CD14-positive monocyte (primary cell): ENCODE results near the gene TBC1D22A. TPM values are rescaled to one million over a fixed set of nuclear protein-coding genes. Genes with fewer than 3 reads are reported as not detected.

Experiments used
- DNase-seq, 3 donors: peaks; one replicate each; pipeline ENCODE4 v3.0.0-alpha.2; 2011 to 2022
- H2AFZ ChIP-seq: 2 replicates; pipeline ENCODE4 v1.6.0; 2012; ENCODE audit warnings: mild to moderate bottlenecking, low read depth, low read length, inconsistent platforms; ENCODE audit not compliant: insufficient read depth, poor library complexity, severe bottlenecking
- H3K27ac ChIP-seq, 2 donors: 1 replicate in 1 of 2; 2 replicates in 1 of 2; pipeline ENCODE4 v1.5.1; 2012 to 2013; ENCODE audit warnings: low read length in 2 of 2, control low read depth in 1 of 2, inconsistent platforms in 1 of 2, low read depth in 1 of 2, mild to moderate bottlenecking in 1 of 2
- H3K27me3 ChIP-seq, 2 donors: one replicate each; pipeline versions ENCODE4 v1.6.0 to v1.6.1; 2011 to 2013; ENCODE audit warnings: low read length in 2 of 2; ENCODE audit not compliant: control insufficient read depth in 2 of 2, insufficient read depth in 2 of 2
- H3K36me3 ChIP-seq, 2 donors: replicated peaks in 1 of 2; 1 replicate in 1 of 2; 2 replicates in 1 of 2; pipeline versions ENCODE4 v1.5.1 to v1.6.1; 2012 to 2013; ENCODE audit warnings: low read length in 2 of 2, control low read depth in 1 of 2, inconsistent platforms in 1 of 2, mild to moderate bottlenecking in 1 of 2; ENCODE audit not compliant: insufficient read depth in 2 of 2, control insufficient read depth in 1 of 2
- H3K4me1 ChIP-seq, 2 donors: 1 replicate in 1 of 2; 2 replicates in 1 of 2; pipeline versions ENCODE4 v1.5.1 to v1.6.1; 2012 to 2013; ENCODE audit warnings: low read length in 2 of 2, control low read depth in 1 of 2, inconsistent platforms in 1 of 2, mild to moderate bottlenecking in 1 of 2, moderate library complexity in 1 of 2; ENCODE audit not compliant: insufficient read depth in 2 of 2, control insufficient read depth in 1 of 2
- H3K4me2 ChIP-seq: replicated peaks from 2 replicates; pipeline ENCODE3; 2012; ENCODE audit warnings: low read length, moderate library complexity, mild to moderate bottlenecking; ENCODE audit not compliant: poor library complexity, severe bottlenecking; ENCODE audit errors: extremely low read depth
- H3K4me3 ChIP-seq, 3 experiments: fragments of 200-600 bp in 1 of 3; sonication (generic) in 1 of 3; replicated peaks in 1 of 3; 1 replicate in 2 of 3; 2 replicates in 1 of 3; pipeline ENCODE4 v1.5.1; 2011 to 2013; ENCODE audit warnings: low read length in 3 of 3, mild to moderate bottlenecking in 3 of 3, control low read depth in 2 of 3, low read depth in 2 of 3, inconsistent platforms in 1 of 3, moderate library complexity in 1 of 3
- H3K79me2 ChIP-seq: 2 replicates; pipeline ENCODE4 v1.6.0; 2012; ENCODE audit warnings: mild to moderate bottlenecking, control low read depth, inconsistent platforms, low read length, moderate library complexity; ENCODE audit not compliant: insufficient read depth
- H3K9ac ChIP-seq: 2 replicates; pipeline ENCODE4 v1.6.0; 2017; ENCODE audit warnings: low read length, mild to moderate bottlenecking; ENCODE audit not compliant: insufficient read depth, poor library complexity, severe bottlenecking
- H3K9me3 ChIP-seq, 2 donors: replicated peaks in 1 of 2; 1 replicate in 1 of 2; 2 replicates in 1 of 2; pipeline versions ENCODE4 v1.5.1 to v1.6.1; 2012 to 2013; ENCODE audit warnings: low read length in 2 of 2, control low read depth in 1 of 2; ENCODE audit not compliant: control insufficient read depth in 1 of 2, insufficient read depth in 1 of 2
- H4K20me1 ChIP-seq: 2 replicates; pipeline ENCODE4 v1.6.0; 2012; ENCODE audit warnings: mild to moderate bottlenecking, low read length, control low read depth, moderate library complexity; ENCODE audit not compliant: insufficient read depth
- H3K27ac Mint-ChIP-seq, 7 donors: one replicate each; pipeline ENCODE4 v1.8.0; 2020; ENCODE audit warnings: mild to moderate bottlenecking in 7 of 7, mixed read lengths in 7 of 7, moderate library complexity in 6 of 7, inconsistent platforms in 2 of 7
- H3K27me3 Mint-ChIP-seq, 3 donors: one replicate each; pipeline ENCODE4 v1.8.0; 2021 to 2022; ENCODE audit warnings: low read depth in 3 of 3, mild to moderate bottlenecking in 3 of 3, mixed read lengths in 3 of 3, moderate library complexity in 3 of 3, inconsistent platforms in 1 of 3
- H3K36me3 Mint-ChIP-seq, 2 donors: one replicate each; pipeline ENCODE4 v1.8.0; 2020; ENCODE audit warnings: mixed read lengths in 2 of 2, inconsistent platforms in 1 of 2, mild to moderate bottlenecking in 1 of 2
- H3K4me1 Mint-ChIP-seq: one replicate; pipeline ENCODE4 v1.8.0; 2020; ENCODE audit warnings: mild to moderate bottlenecking, mixed read lengths
- H3K4me3 Mint-ChIP-seq, 2 donors: one replicate each; pipeline ENCODE4 v1.8.0; 2020; ENCODE audit warnings: mild to moderate bottlenecking in 2 of 2, mixed read lengths in 2 of 2, moderate library complexity in 1 of 2
- H3K9me3 Mint-ChIP-seq, 7 donors: one replicate each; pipeline ENCODE4 v1.8.0; 2020 to 2022; ENCODE audit warnings: mixed read lengths in 7 of 7, mild to moderate bottlenecking in 6 of 7, moderate library complexity in 6 of 7, inconsistent platforms in 2 of 7
- WGBS: methylation state at CpG from one replicate; pipeline ENCODE4 v1.1.5; 2013; ENCODE audit warnings: missing lambda C conversion rate; ENCODE audit not compliant: insufficient coverage; 5-methylcytosine and 5-hydroxymethylcytosine counted together
- intact Hi-C, 2 donors: fragments of 100-400 bp; cut with micrococcal nuclease; formaldehyde crosslinking; loops; one replicate each; pipeline versions ENCODE4 v1.15.0 to v1.15.1; 2023
- polyA plus RNA-seq, 3 donors: library from polyadenylated mRNA; depleted of rRNA in 1 of 3; unstranded in 2 of 3; stranded (reverse) in 1 of 3; fragments of 300-500 nt in 2 of 3; fragments of >200 nt in 1 of 3; fragmentation: Illumina TruSeq in 2 of 3; gene quantifications; 1 replicate in 2 of 3; 2 replicates in 1 of 3; pipeline ENCODE4 v1.2.3, GENCODE V29; 2012 to 2021
- TF ChIP-seq, protein P1 (sequence below): fragments of 200-600 bp; IDR thresholded peaks from one replicate; pipeline ENCODE4 v1.8.0; 2022; ENCODE audit warnings: antibody characterized with exemption, mild to moderate bottlenecking

The TBC1D22A gene
- polyA plus RNA-seq, 3 donors, result 25.9 to 36.2 (median 29.5) TPM

- H3K4me1 Mint-ChIP-seq, result no peaks in the 10 kb centered on the region
- no peak overlapping the region for H3K9ac ChIP-seq
- H3K36me3 ChIP-seq, result peaks cover 56 to 87% of the 10 kb centered on the region in 2 donors
- H3K4me3 Mint-ChIP-seq, result no peak overlapping the region
- no peaks in the 10 kb centered on the region for H3K79me2 ChIP-seq
- no peaks in the 10 kb centered on the region for H3K27me3 ChIP-seq
- intact Hi-C loops, result no loop called here
- H3K27me3 Mint-ChIP-seq, result no peaks in the 10 kb centered on the region
- H3K27ac ChIP-seq, result no peak overlapping the region
- no peaks in the 10 kb centered on the region for H3K9me3 ChIP-seq
- no peak overlapping the region for H3K4me3 ChIP-seq
- WGBS, result 98% methylated on average over 21 of the region's 23 CpGs
- H3K4me2 ChIP-seq, result no peak overlapping the region
- H3K27ac Mint-ChIP-seq, result peak overlapping the region in 3 of 7 donors; percentile 20 to 60 (median 26)
- H3K4me1 ChIP-seq, result no peaks in the 10 kb centered on the region
- no peak for DNase-seq
- H3K9me3 Mint-ChIP-seq, result peaks cover 0 to 10% (median 5%) of the 10 kb centered on the region in 7 donors
- H3K36me3 Mint-ChIP-seq, result peaks cover 83 to 86% of the 10 kb centered on the region in 2 donors
- H2AFZ ChIP-seq, result no peak overlapping the region
- TF ChIP-seq, protein P1, sequence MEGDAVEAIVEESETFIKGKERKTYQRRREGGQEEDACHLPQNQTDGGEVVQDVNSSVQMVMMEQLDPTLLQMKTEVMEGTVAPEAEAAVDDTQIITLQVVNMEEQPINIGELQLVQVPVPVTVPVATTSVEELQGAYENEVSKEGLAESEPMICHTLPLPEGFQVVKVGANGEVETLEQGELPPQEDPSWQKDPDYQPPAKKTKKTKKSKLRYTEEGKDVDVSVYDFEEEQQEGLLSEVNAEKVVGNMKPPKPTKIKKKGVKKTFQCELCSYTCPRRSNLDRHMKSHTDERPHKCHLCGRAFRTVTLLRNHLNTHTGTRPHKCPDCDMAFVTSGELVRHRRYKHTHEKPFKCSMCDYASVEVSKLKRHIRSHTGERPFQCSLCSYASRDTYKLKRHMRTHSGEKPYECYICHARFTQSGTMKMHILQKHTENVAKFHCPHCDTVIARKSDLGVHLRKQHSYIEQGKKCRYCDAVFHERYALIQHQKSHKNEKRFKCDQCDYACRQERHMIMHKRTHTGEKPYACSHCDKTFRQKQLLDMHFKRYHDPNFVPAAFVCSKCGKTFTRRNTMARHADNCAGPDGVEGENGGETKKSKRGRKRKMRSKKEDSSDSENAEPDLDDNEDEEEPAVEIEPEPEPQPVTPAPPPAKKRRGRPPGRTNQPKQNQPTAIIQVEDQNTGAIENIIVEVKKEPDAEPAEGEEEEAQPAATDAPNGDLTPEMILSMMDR, result no peak
- H4K20me1 ChIP-seq, result peaks cover 55% of the 10 kb centered on the region
Measured at GRCh38 chr22:46916886-46917770, 154.7 kb downstream of the TBC1D22A start.

DNA sequence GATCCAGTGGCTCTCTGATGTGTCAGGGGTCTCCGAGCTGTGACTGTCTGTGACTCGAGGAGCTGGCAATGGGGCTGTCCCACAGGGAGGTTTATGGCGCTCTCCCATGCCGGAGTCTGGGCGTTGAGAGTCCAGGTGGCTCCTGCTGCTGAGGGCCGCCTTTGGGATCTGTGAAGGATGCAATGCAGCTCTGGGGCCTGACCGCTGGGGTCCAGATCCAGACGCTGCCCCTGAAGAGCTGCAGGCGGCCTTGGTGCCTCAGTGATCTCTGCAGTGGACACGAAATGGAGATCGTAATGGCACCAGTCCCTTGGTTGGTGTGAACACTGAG, 155.3 kb downstream of the TBC1D22A start:
- Mint-ChIP-seq H3K27ac (peak overlapping the region in 2 of 7 donors; percentile 20 to 60), H3K27me3 (no peaks in the 10 kb centered on the region), H3K4me1 (no peaks in the 10 kb centered on the region), H3K36me3 (peaks cover 80 to 84% of the 10 kb centered on the region in 2 donors), H3K4me3 (no peak overlapping the region), H3K9me3 (peaks cover 0 to 10% (median 6%) of the 10 kb centered on the region in 7 donors)
- over 99% methylated on average over 11 of the region's 11 CpGs for WGBS
- H3K79me2 ChIP-seq, result no peaks in the 10 kb centered on the region
- H3K4me1 ChIP-seq, result no peaks in the 10 kb centered on the region
- H3K9me3 ChIP-seq, result no peaks in the 10 kb centered on the region
- H4K20me1 ChIP-seq, result peaks cover 56% of the 10 kb centered on the region
- intact Hi-C loops, result no loop called here
- TF ChIP-seq, protein P1, result no peak
- H3K36me3 ChIP-seq, result peaks cover 52 to 81% of the 10 kb centered on the region in 2 donors
- H3K27me3 ChIP-seq, result no peaks in the 10 kb centered on the region
- H3K27ac ChIP-seq, result no peak overlapping the region
- no peak overlapping the region for H3K9ac ChIP-seq
- no peak overlapping the region for H2AFZ ChIP-seq
- no peak for DNase-seq
- H3K4me3 ChIP-seq, result no peak overlapping the region
- H3K4me2 ChIP-seq, result no peak overlapping the region
